Ascending aorta (tissue), 2 donors: Measurements from ENCODE around the gene TMED10. TPM values are rescaled to one million over a fixed set of nuclear protein-coding genes. Genes with fewer than 3 reads are reported as not detected.
"Not testable (repeated sequence)": the region's sequence is repeated elsewhere in the genome, so short reads cannot be mapped to it uniquely, and the experiment has no call there.

Experiments
- DNase-seq, 2 donors: peaks; one replicate each; pipeline ENCODE4 v3.0.0-alpha.2; 2019; ENCODE audit warnings: low spot score in 2 of 2
- H3K27ac ChIP-seq, 2 donors: fragments of 200-600 bp; sonication (generic); one replicate each; pipeline ENCODE4 v1.5.1; 2016 to 2017; ENCODE audit warnings: mild to moderate bottlenecking in 1 of 2
- H3K27me3 ChIP-seq: fragments of 200-600 bp; sonication (generic); one replicate; pipeline ENCODE4 v1.5.1; 2017
- H3K36me3 ChIP-seq, 2 donors: fragments of 200-600 bp; sonication (generic); one replicate each; pipeline ENCODE4 v1.5.1; 2016
- H3K4me1 ChIP-seq, 2 donors: fragments of 200-600 bp; sonication (generic); one replicate each; pipeline ENCODE4 v1.5.1; 2016 to 2017; ENCODE audit warnings: mild to moderate bottlenecking in 1 of 2
- H3K4me3 ChIP-seq, 2 donors: fragments of 200-600 bp; sonication (generic); one replicate each; pipeline ENCODE4 v1.5.1; 2016 to 2017; ENCODE audit warnings: mild to moderate bottlenecking in 1 of 2
- H3K9me3 ChIP-seq, 2 donors: fragments of 200-600 bp; sonication (generic); one replicate each; pipeline ENCODE4 v1.5.1; 2016
- intact Hi-C: fragments of 100-400 bp; cut with DNase I; formaldehyde crosslinking; loops from one replicate; pipeline ENCODE4 v1.15.1; 2023
- total RNA-seq: library from RNA; depleted of rRNA; stranded (reverse); fragments of >200 nt; gene quantifications from one replicate; pipeline ENCODE4 v1.1.0, GENCODE V29; 2016
- TF ChIP-seq, protein P1 (sequence below), 3 experiments: fragments of 200-600 bp in 2 of 3; fragments of 450-650 bp in 1 of 3; sonication (generic) in 2 of 3; IDR thresholded peaks; one replicate each; pipeline ENCODE4 v1.5.1; 2016 to 2019; ENCODE audit warnings: antibody characterized with exemption in 3 of 3, mild to moderate bottlenecking in 1 of 3, moderate library complexity in 1 of 3

The TMED10 gene
- total RNA-seq, 1 donor from 2014 or later: 190 TPM

DNA sequence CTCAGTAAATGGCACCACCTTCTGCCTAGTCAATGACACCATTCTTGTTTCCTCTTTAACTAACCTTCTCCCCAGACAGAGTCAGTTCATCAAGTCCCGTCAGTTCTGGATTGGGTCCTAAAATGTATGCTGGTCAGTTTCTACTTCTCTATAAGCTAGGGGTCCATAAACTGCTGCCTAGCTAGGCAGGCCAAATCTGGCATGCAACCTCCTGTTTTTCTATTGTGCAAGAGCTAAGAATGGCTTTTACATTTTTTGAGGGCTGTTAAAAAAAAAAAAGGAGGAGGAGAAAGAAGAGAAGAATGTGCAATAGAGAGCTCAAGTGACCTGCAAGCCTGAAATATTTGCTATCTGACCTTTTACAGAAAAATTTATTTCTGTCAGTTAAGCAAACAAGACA, 6.4 kb upstream of the TMED10 start:
- TF ChIP-seq, protein P1, sequence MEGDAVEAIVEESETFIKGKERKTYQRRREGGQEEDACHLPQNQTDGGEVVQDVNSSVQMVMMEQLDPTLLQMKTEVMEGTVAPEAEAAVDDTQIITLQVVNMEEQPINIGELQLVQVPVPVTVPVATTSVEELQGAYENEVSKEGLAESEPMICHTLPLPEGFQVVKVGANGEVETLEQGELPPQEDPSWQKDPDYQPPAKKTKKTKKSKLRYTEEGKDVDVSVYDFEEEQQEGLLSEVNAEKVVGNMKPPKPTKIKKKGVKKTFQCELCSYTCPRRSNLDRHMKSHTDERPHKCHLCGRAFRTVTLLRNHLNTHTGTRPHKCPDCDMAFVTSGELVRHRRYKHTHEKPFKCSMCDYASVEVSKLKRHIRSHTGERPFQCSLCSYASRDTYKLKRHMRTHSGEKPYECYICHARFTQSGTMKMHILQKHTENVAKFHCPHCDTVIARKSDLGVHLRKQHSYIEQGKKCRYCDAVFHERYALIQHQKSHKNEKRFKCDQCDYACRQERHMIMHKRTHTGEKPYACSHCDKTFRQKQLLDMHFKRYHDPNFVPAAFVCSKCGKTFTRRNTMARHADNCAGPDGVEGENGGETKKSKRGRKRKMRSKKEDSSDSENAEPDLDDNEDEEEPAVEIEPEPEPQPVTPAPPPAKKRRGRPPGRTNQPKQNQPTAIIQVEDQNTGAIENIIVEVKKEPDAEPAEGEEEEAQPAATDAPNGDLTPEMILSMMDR (IDR thresholded peaks at IDR 0.05): no peak
- Histone ChIP-seq H3K27me3 (no peaks in the 10 kb centered on the region), H3K27ac (peak overlapping the region; percentile 86 to 94), H3K9me3 (no peaks in the 10 kb centered on the region), H3K4me1 (peaks cover 17 to 38% of the 10 kb centered on the region in 2 donors), H3K4me3 (no peak overlapping the region), H3K36me3 (no peaks in the 10 kb centered on the region)
- intact Hi-C loops: loop anchor here (5.0 kb wide), 1 partner anchor 36 kb away; no protein-coding TSS in a partner anchor
- peak in 1 of 2 donors; percentile 79 for DNase-seq

DNA sequence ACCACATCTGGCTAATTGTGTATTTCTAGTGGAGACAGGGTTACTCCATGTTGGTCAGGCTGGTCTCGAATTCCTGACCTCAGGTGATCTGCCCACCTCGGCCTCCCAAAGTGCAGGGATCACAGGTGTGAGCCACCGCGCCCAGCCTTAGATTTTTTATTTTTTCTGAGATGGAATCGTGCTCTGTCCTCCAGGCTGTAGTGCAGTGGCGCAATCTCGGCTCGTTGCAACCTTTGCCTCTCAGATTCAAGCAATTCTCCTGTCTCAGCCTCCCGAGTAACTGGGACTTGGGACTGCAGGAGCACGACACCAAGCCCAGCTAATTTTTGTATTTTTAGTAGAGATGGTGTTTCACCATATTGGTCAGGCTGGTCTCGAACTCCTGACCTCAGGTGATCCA, 5.8 kb upstream of the TMED10 start:
- DNase-seq, H3K27me3 ChIP-seq, H3K36me3 ChIP-seq, H3K9me3 ChIP-seq, H3K4me3 ChIP-seq: not testable (repeated sequence)
- intact Hi-C loops: loop anchor here (5.0 kb wide), 1 partner anchor 35 kb away; no protein-coding TSS in a partner anchor
- H3K27ac ChIP-seq: peak overlapping the region; percentile 86 to 94
- H3K4me1 ChIP-seq: peaks cover 17 to 38% of the 10 kb centered on the region in 2 donors

DNA sequence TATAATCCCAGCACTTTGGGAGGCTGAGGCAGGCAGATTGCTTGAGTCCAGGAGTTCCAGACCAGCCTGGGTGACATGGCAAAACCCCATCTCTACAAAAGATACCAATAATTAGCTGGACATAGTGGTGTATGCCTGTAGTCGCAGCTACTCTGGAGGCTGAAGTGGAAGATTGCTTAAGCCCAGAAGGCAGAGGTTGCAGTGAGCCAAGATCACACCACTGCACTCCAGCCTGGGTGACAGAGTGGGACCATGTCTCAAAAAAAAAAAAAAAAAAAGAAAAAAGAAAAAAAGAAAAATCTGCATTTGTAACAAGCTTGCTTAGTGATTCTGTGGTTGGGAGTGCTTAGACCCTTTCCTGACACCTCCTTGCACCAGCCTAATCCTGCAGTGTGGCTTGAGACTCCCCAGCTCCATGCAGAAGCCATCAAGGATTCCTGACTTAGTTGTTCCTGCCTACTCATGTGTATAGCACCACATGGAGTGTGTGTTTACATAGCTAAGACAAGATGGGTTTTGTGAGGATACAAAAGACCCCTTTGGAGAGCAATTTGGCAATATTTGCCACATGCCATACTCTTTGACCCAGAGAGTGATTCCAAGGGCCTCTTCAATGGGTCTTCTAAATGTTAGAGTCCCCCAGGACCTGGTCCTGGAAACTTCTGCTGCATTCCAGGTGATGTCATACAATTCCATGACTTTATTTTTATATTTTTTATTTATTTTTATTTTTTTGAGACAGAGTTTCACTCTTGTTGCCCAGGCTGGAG, 5.1 kb upstream of the TMED10 start:
- Histone ChIP-seq H3K36me3 (no peaks in the 10 kb centered on the region), H3K9me3 (no peaks in the 10 kb centered on the region), H3K27me3 (no peaks in the 10 kb centered on the region), H3K27ac (peak overlapping the region; percentile 86 to 94), H3K4me1 (peaks cover 17 to 38% of the 10 kb centered on the region in 2 donors), H3K4me3 (no peak overlapping the region)
- intact Hi-C loops: loop anchor here (5.0 kb wide), 1 partner anchor 34 kb away; no protein-coding TSS in a partner anchor
- DNase-seq: no peak
- TF ChIP-seq, protein P1 (IDR thresholded peaks at IDR 0.05): no peak

DNA sequence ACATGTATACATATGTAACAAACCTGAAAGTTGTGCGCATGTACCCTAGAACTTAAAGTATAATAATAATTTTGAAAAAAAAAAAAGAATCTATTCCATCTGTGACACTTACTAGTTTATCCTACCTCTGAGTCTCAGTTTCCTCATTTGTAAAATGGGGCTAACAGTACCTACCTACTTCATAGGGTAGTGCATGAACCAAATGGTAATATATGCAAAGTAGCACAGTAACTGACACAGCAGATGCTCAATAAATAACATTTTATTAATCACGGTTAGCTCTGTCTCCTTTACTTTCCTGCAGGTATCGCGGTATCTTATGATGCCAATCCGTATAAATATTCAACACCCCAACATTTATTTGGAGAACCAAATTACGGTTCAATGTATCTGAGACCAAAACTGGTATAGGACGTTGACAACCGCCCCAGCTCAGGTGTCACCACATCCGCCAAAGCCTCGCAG, 703 bp downstream of the TMED10 start:
- H3K4me1 ChIP-seq: peaks cover 0 to 13% of the 10 kb centered on the region in 2 donors
- H3K27ac ChIP-seq: peak overlapping the region; percentile 99 to 100
- no peak for DNase-seq
- no peaks in the 10 kb centered on the region for H3K27me3 ChIP-seq
- H3K9me3 ChIP-seq: no peaks in the 10 kb centered on the region
- no peaks in the 10 kb centered on the region for H3K36me3 ChIP-seq
- TF ChIP-seq, protein P1 (IDR thresholded peaks at IDR 0.05): no peak
- intact Hi-C loops: loop anchor here (1.0 to 5.0 kb wide), 5 partner anchors 61 to 252 kb away; partner anchors contain the start of gene JDP2
- peak overlapping the region; percentile 92 to 97 for H3K4me3 ChIP-seq

DNA sequence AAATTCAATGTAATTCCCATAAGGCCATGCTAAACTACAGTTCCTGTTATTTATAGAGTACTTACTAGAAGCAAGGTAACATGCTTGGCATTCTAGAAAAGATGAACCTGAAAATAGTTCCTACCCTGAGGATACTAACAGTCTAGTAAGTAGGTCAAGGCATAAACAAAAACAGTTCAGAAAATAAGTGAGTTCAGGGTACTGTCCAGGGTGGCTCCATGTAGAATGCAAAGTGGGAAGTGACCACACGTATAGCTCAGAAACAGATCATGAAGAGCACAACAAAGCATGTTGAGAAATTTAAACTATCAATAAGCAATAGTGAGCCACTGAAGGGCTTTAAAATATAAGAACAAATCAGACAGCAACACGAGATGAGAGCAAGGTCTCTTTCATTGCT, 2.3 kb downstream of the TMED10 start:
- H3K36me3 ChIP-seq: no peaks in the 10 kb centered on the region
- no peak overlapping the region for H3K27ac ChIP-seq
- H3K4me1 ChIP-seq: peaks cover 0 to 13% of the 10 kb centered on the region in 2 donors
- TF ChIP-seq, protein P1 (IDR thresholded peaks at IDR 0.05): no peak
- H3K9me3 ChIP-seq: no peaks in the 10 kb centered on the region
- DNase-seq: no peak
- H3K27me3 ChIP-seq: no peaks in the 10 kb centered on the region
- intact Hi-C loops: no loop called here
- peak overlapping the region; percentile 12 to 97 for H3K4me3 ChIP-seq

DNA sequence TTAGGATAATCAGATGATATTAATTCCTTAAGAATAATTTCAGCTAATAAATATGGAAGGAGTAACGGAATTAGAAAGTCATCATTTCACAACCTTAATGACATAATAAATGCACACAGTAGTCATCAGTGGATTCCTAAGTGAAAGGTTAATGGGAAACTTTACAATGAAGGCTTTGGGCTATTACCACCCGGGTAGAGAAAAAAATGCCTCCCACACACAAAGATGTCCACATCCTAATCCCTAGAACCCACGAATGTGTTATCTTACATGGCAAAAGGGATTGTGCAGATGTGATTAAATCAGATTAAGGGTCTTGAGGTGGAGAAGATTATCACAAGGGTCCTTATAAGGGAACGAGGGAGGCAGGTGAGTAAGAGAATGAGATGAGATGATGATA, 5.6 kb downstream of the TMED10 start:
- Histone ChIP-seq H3K4me3 (no peak overlapping the region), H3K27me3 (no peaks in the 10 kb centered on the region), H3K9me3 (no peaks in the 10 kb centered on the region), H3K4me1 (peaks cover 0 to 34% of the 10 kb centered on the region in 2 donors), H3K27ac (no peak overlapping the region), H3K36me3 (no peaks in the 10 kb centered on the region)
- DNase-seq: no peak
- intact Hi-C loops: no loop called here
- TF ChIP-seq, protein P1 (IDR thresholded peaks at IDR 0.05): no peak
